Esophagus squamous epithelium (tissue), 4 donors: ENCODE results near the gene PP2D1.

Source experiments
- POLR2A ChIP-seq, 4 donors: fragments of 450-650 bp; IDR thresholded peaks; one replicate each; pipeline ENCODE4 v1.6.1; 2017; ENCODE audit warnings: antibody characterized with exemption in 4 of 4, mild to moderate bottlenecking in 4 of 4, moderate library complexity in 3 of 4
- TF ChIP-seq, protein P1 (sequence below), 6 experiments: fragments of 450-650 bp in 4 of 6; fragments of 200-600 bp in 2 of 6; sonication (generic) in 2 of 6; IDR thresholded peaks; one replicate each; pipeline ENCODE4 v1.5.1; 2016 to 2019; ENCODE audit warnings: antibody characterized with exemption in 6 of 6, mild to moderate bottlenecking in 4 of 6, moderate library complexity in 4 of 6

DNA sequence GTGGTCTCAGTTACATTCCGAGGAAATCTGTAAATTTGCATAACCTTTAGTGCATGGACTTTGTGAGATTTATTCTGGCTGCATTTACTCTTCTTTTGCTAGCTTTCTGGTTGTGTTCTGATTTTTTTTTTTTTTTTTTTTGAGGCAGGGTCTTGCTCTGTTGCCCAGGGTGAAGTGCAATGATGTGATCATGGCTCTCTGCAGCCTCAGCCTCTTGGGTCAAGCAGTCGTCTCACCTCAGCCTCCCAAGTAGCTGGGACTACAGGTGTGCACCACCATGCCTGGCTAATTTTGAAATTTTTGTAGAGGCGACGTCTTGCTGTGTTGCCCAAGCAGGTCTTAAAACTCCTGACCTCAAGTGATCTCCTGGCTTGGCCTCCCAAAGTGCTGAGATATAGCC, 52.6 kb downstream of the PP2D1 start:
- TF ChIP-seq, protein P1, sequence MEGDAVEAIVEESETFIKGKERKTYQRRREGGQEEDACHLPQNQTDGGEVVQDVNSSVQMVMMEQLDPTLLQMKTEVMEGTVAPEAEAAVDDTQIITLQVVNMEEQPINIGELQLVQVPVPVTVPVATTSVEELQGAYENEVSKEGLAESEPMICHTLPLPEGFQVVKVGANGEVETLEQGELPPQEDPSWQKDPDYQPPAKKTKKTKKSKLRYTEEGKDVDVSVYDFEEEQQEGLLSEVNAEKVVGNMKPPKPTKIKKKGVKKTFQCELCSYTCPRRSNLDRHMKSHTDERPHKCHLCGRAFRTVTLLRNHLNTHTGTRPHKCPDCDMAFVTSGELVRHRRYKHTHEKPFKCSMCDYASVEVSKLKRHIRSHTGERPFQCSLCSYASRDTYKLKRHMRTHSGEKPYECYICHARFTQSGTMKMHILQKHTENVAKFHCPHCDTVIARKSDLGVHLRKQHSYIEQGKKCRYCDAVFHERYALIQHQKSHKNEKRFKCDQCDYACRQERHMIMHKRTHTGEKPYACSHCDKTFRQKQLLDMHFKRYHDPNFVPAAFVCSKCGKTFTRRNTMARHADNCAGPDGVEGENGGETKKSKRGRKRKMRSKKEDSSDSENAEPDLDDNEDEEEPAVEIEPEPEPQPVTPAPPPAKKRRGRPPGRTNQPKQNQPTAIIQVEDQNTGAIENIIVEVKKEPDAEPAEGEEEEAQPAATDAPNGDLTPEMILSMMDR (IDR thresholded peaks at IDR 0.05) = no peak
- no peak for TF ChIP-seq POLR2A (IDR thresholded peaks at IDR 0.05)
